Urothelium cell line (cell line): ENCODE measurements around the gene ABLIM1.

Source experiments
- DNase-seq: peaks from one replicate; pipeline ENCODE4 v3.0.0; 2011; ENCODE audit warnings: low spot score, mixed read lengths
- FAIRE-seq: peaks from 2 replicates; lab custom pipeline; 2011; peaks lifted over from hg19 to GRCh38; lab: Jason Lieb, UNC

ABLIM1 gene

DNA sequence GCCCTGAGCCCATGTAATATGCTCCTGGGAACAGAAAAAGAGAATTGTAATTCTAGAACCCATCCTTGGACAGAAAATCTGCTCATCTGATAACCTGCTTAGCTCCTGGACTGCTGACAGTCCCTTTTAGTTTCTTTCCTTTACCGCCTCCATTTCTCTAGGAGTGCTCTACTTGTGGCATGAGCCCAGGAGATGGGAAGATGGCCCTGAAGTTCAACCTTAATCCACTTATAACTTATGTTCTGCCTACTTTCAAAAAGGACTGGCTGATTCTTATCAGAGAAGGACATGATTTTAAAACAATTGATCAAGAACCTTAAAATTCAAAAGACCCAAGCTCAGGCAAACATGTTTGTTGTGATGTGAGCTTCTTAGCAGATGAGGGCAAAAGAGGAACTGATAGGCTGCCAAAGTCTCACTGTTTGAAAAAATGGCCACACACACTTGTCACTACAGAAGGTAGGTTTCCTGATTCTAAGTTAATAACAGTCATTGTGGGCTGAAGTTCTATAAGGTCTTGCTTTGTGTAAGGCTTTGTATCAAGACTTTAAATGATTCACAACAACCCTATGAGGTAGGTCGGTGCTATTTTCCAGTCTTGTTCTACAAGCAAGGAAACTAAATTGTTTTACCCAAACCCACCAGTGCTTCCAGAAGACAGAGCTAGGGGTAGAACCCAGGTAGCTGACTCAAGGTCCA, 159.5 kb downstream of the ABLIM1 start:
- DNase-seq (no peak), FAIRE-seq (no peak)

DNA sequence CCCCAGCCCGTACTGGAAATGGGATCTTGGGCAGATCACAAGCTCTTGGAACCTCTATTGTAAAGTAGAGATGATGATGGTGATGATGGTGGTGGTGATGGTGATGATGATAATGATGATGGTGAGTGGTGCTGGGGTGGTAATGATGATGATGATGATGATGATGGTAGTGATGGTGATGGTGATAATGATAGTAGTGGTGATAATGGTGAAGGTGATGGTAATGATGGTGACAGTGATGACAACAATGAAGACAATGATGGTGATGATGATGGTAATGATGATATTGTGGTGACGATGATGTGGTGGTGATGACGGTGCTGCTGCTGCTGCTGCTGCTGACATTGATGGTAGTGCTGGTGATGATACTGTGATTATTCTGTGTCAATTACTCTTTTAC, 162.8 kb downstream of the ABLIM1 start:
- FAIRE-seq (peak; percentile 83), DNase-seq (no peak)

GRCh38 chr10:114492351-114493037, 165.6 kb downstream of the ABLIM1 start:
- DNase-seq (no peak), FAIRE-seq (no peak)

- FAIRE-seq (no peak), DNase-seq (no peak)
Observed at GRCh38 chr10:114491933-114492332, 166.1 kb downstream of the ABLIM1 start.

GRCh38 chr10:114491419-114491818, 166.7 kb downstream of the ABLIM1 start:
- no peak for FAIRE-seq
- DNase-seq: no peak

- FAIRE-seq: peak; percentile 62
- peak; percentile 37 for DNase-seq
Observed at GRCh38 chr10:114489521-114490310, 168.4 kb downstream of the ABLIM1 start.

DNA sequence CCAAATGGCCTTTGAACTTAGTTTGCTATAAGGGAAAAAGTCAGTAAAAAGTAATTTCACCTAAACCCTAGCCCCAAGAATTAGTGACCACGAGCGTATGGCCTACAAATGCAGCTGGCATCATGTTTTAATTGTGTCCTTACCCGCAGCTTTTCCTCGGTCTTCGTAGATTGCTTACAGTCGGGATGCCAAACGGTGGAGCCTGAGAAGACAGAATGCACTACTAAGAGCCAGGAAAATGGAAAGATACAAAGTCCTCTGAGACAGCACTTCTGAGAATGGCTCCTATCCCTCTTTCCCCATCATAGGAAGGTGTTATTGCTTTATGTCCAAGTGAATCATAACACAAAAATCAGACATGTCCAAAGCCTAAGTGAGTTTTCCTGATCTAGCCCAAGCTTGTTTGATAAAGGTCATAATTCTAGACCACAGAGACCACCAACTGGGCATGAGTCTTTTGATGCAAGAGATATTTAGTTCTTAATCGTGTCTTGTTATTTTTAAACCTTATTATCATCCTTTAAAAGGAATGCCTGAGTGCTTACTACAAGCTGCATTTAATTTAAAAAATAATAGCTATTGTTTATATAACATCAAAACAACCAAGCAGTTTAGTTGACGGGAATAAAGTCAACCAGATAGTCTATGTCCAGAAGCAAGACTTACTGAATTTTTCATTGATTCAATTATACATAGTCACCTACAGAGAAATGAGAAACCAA, 170.1 kb downstream of the ABLIM1 start:
- no peak for DNase-seq
- FAIRE-seq: no peak

DNA sequence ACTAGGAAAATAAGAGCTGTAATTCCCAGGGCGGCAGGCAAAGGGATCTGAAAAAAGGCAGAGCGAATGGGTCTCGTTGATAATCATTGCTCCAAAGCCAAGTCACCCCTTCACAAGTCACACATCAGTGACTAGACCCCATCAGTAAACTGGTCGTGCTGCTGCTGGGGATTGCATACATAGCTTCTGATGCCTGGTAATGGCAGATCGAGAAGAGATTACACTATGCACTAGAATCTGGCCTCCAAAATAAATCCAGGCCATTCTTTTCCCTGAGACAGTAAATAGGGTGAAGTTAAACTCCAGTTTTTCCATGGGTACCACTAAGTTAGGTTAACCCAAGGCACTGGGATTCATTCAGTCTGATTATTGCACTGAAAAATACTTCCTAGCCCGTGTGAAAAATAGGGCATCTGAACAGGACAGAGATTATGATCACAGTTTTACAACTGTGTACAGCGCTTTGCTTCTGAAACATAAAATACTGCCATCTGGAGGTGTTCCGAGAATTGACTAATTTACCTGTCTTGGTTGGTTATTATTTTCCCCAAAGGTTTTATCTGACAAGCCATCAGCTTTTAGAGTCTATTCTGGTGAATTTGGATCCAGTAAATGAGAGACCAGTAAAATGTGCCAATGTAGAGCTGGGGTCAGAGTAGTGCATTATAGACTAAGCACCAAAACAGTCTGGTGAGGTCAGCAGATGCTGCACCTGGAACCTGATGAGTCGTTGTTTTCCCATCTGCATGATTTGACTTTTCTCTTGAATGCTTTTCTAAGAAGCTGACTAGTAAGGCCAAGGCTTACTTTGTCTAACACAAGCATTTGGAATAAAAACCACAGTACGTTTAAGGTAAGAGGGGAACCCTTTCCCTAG, 170.9 kb downstream of the ABLIM1 start:
- DNase-seq (peak; percentile 38), FAIRE-seq (no peak)

GRCh38 chr10:114485696-114486400, 172.2 kb downstream of the ABLIM1 start:
- DNase-seq: no peak
- FAIRE-seq: no peak

- no peak for FAIRE-seq
- no peak for DNase-seq
Observed at GRCh38 chr10:114483575-114483974, 174.5 kb downstream of the ABLIM1 start.

GRCh38 chr10:114482480-114483304, 175.4 kb downstream of the ABLIM1 start:
- FAIRE-seq (no peak), DNase-seq (no peak)

DNA sequence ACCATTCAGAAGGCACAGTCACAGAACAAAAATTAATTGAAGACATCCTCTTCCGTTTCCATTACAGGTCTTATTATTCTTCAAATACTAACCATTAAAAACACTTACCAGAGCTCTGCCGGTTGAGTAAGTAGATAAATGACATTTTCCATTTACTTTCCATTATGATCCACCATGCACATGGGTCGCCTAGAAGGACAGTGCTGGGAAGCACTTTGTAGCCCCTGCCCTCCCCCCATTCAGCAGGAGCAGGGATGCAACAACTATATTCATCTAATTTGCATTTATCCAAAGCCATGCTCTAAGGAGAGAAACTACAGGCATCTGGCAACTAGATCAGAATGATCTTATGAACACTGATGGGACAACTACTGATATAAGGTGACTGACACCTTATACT, 177.0 kb downstream of the ABLIM1 start:
- DNase-seq (no peak), FAIRE-seq (no peak)

DNA sequence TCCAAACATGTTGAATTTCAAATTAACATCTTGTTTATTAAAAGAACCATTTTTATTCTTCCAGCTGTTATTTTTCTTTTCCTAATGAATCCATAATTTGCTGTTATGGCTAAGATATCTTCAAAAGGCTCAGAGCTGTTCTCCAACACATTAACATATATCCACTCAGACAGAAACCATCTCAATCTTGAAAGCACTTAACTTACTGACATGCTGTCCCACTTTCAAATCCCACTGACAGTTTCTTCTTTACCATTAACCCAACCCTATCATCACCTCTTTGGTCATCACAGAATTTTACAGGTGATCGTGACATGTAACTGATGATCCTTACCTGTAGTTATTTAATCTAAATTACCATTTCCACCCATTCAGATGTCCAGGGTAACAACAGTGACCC, 178.2 kb downstream of the ABLIM1 start:
- DNase-seq (no peak), FAIRE-seq (no peak)

DNA sequence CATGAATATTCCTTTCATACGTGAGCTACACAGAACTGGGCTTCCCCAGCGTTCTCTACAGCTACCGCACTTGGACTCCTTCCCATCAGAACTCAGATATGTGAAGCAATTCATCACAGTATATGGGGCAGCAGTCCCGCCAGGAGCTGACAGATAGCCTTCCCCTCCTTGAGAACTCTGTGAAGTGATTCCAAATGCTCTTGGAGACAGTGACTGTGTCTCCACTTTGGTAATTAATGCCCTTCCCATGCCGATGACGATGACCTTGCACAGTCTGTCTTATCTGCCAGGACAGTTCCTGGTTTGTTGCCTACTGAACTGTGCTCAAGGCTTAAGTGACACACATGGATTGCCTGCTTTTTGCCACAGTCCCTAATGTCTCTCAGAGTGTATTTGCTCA, 178.8 kb downstream of the ABLIM1 start:
- no peak for FAIRE-seq
- DNase-seq: no peak

GRCh38 chr10:114478281-114478680, 179.8 kb downstream of the ABLIM1 start:
- DNase-seq (no peak), FAIRE-seq (no peak)

- FAIRE-seq (no peak), DNase-seq (no peak)
Observed at GRCh38 chr10:114477285-114477684, 180.8 kb downstream of the ABLIM1 start.

- FAIRE-seq: no peak
Observed at GRCh38 chr10:114474989-114475388, 183.1 kb downstream of the ABLIM1 start.

GRCh38 chr10:114473776-114474175, 184.3 kb downstream of the ABLIM1 start:
- DNase-seq (no peak), FAIRE-seq (no peak)

More at GRCh38 chr10:114474989-114475388, 183.1 kb downstream of the ABLIM1 start:
- DNase-seq: no peak

GRCh38 chr10:114472877-114473253, 185.2 kb downstream of the ABLIM1 start:
- no peak for DNase-seq
- FAIRE-seq: no peak
